CD4-positive, alpha-beta T cell (primary cell): ENCODE results near the gene ANO10. TPM values are rescaled to one million over a fixed set of nuclear protein-coding genes. Genes with fewer than 3 reads are reported as not detected.

ENCODE experiments used
- ATAC-seq: fragments of 200-7000 bp; cut with Tn5 transposase; one replicate; pipeline ENCODE4 v1.10.0; 2022; ENCODE audit warnings: mild to moderate bottlenecking; ENCODE audit not compliant: poor library complexity
- CTCF ChIA-PET: fragments of 350-600 bp; sonication (Branson Sonifier 250); formaldehyde crosslinking; loops from one replicate; lab custom pipeline; 2021; ENCODE audit warnings: antibody characterized with exemption, inconsistent platforms; lab: Charles Lee
- POLR2A ChIA-PET: fragments of 350-600 bp; sonication (Branson Sonifier 250); formaldehyde crosslinking; loops from one replicate; lab custom pipeline; 2021; ENCODE audit warnings: antibody characterized with exemption, inconsistent platforms; lab: Charles Lee
- DNase-seq, 14 experiments: peaks; one replicate each; pipeline ENCODE4 v3.0.0-alpha.2; 2013 to 2020; ENCODE audit warnings: mixed read lengths in 2 of 14
- H3K27ac ChIP-seq, 2 donors: one replicate each; pipeline versions ENCODE4 v1.5.1 to v1.7.0; 2013; ENCODE audit warnings: low read length in 2 of 2, low read depth in 1 of 2, mild to moderate bottlenecking in 1 of 2
- H3K27me3 ChIP-seq, 2 experiments: 1 replicate in 1 of 2; 2 replicates in 1 of 2; pipeline versions ENCODE4 v1.6.1 to v1.7.0; 2013; ENCODE audit warnings: low read length in 2 of 2, control low read depth in 1 of 2, mild to moderate bottlenecking in 1 of 2, moderate library complexity in 1 of 2; ENCODE audit not compliant: insufficient read depth in 2 of 2, control insufficient read depth in 1 of 2
- H3K36me3 ChIP-seq: one replicate; pipeline ENCODE4 v1.6.1; 2013; ENCODE audit warnings: low read length, control low read depth; ENCODE audit not compliant: insufficient read depth
- H3K4me1 ChIP-seq: one replicate; pipeline ENCODE4 v1.6.1; 2013; ENCODE audit warnings: low read length, control low read depth; ENCODE audit not compliant: insufficient read depth
- H3K4me3 ChIP-seq: one replicate; pipeline ENCODE4 v1.5.1; 2013; ENCODE audit warnings: mild to moderate bottlenecking, low read length, moderate library complexity
- H3K9me3 ChIP-seq, 2 experiments: 1 replicate in 1 of 2; 2 replicates in 1 of 2; pipeline versions ENCODE4 v1.6.1 to v1.7.0; 2013; ENCODE audit warnings: low read length in 2 of 2, mild to moderate bottlenecking in 2 of 2, control low read depth in 1 of 2, moderate library complexity in 1 of 2; ENCODE audit not compliant: control insufficient read depth in 1 of 2, insufficient read depth in 1 of 2
- H3K27ac Mint-ChIP-seq: one replicate; pipeline ENCODE4 v1.8.0; 2020; ENCODE audit warnings: mixed read lengths
- H3K27me3 Mint-ChIP-seq: one replicate; pipeline ENCODE4 v1.8.0; 2021; ENCODE audit warnings: mixed read lengths
- H3K36me3 Mint-ChIP-seq: one replicate; pipeline ENCODE4 v1.8.0; 2021; ENCODE audit warnings: low read depth, mixed read lengths
- H3K4me1 Mint-ChIP-seq: one replicate; pipeline ENCODE4 v1.8.0; 2021; ENCODE audit warnings: low read depth, mixed read lengths
- H3K4me3 Mint-ChIP-seq: one replicate; pipeline ENCODE4 v1.8.0; 2020; ENCODE audit warnings: mild to moderate bottlenecking, mixed read lengths
- H3K9me3 Mint-ChIP-seq: one replicate; pipeline ENCODE4 v1.8.0; 2020; ENCODE audit warnings: mixed read lengths
- intact Hi-C, 2 experiments: fragments of 100-400 bp; cut with DNase I in 1 of 2; cut with micrococcal nuclease in 1 of 2; formaldehyde crosslinking; loops; one replicate each; pipeline versions ENCODE4 v1.15.1 to v1.9.0; 2023 to 2025; cut with DNase I, micrococcal nuclease
- total RNA-seq, 174 experiments: library from RNA in 2 of 174; stranded (reverse) in 2 of 174; gene quantifications; one replicate each; pipeline ENCODE4 v1.2.3 and lab custom pipeline; 2021 to 2026
- TF ChIP-seq, protein P1 (sequence below): fragments of 200-600 bp; IDR thresholded peaks from one replicate; pipeline ENCODE4 v1.8.0; 2022; ENCODE audit warnings: antibody characterized with exemption, mild to moderate bottlenecking

The ANO10 gene
- total RNA-seq, 2 experiments from 2014 or later: 6.9 to 8.0 TPM

DNA sequence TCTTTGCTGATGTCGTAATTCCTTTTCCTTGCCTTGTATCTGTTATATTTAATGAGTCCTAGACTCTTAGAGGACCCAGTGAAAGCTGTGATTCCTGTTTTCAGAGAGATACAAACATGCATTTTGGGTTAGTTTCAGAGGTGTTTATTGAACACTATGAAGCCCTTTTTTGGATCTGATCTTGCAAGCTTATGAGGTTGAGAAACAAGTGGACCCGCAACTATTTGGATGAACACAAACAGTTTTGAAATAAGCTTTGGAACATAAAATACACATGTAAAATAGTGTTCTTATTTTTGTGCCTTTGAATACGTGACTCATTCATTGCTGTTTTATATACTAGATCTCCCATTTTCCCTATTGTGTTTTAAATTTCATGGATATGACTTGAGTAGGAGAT lies 302.0 kb downstream of the ANO10 start:
- Histone ChIP-seq H3K27me3 (no peaks in the 10 kb centered on the region), H3K4me1 (peaks cover 40% of the 10 kb centered on the region), H3K27ac (no peak overlapping the region), H3K9me3 (no peaks in the 10 kb centered on the region), H3K36me3 (peaks cover 26% of the 10 kb centered on the region), H3K4me3 (no peak overlapping the region)
- Mint-ChIP-seq H3K4me1 (peaks cover 97% of the 10 kb centered on the region), H3K4me3 (peak overlapping the region; percentile 59), H3K9me3 (no peaks in the 10 kb centered on the region), H3K27ac (peak overlapping the region; percentile 59), H3K36me3 (peaks cover 86% of the 10 kb centered on the region), H3K27me3 (no peaks in the 10 kb centered on the region)
- TF ChIP-seq, protein P1, sequence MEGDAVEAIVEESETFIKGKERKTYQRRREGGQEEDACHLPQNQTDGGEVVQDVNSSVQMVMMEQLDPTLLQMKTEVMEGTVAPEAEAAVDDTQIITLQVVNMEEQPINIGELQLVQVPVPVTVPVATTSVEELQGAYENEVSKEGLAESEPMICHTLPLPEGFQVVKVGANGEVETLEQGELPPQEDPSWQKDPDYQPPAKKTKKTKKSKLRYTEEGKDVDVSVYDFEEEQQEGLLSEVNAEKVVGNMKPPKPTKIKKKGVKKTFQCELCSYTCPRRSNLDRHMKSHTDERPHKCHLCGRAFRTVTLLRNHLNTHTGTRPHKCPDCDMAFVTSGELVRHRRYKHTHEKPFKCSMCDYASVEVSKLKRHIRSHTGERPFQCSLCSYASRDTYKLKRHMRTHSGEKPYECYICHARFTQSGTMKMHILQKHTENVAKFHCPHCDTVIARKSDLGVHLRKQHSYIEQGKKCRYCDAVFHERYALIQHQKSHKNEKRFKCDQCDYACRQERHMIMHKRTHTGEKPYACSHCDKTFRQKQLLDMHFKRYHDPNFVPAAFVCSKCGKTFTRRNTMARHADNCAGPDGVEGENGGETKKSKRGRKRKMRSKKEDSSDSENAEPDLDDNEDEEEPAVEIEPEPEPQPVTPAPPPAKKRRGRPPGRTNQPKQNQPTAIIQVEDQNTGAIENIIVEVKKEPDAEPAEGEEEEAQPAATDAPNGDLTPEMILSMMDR: no peak
- ATAC-seq (no peak), DNase-seq (no peak)
- intact Hi-C loops: no loop called here
- ChIA-PET CTCF (interaction anchor here (1.2 to 2.3 kb wide), 2 partner anchors 23 to 70 kb away, joined by 3 to 8 read pairs; no protein-coding TSS in a partner anchor), POLR2A (interaction anchor here (1.0 to 2.7 kb wide), 3 partner anchors 12 to 27 kb away, joined by 3 to 11 read pairs (median 6); no protein-coding TSS in a partner anchor)

DNA sequence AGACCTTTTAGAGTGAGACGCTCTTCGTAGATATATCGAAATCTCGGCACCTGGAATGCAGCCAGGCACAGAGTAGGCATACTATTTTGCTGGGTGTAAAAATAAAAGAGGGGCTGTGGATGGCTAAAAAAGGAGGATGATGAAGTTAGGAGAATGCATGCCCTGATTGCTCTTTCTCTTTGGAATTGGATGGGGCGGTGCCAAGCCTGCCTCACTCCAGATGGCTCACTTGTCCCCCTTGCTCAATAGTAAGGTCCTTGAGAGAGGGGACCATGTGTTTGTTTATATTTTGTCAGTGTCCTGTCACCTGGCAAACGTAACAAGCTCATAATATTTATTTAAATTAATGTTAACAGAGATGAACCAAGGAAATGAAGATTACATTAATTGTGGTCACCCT lies 302.4 kb downstream of the ANO10 start:
- H3K9me3 Mint-ChIP-seq: no peaks in the 10 kb centered on the region
- H3K27me3 Mint-ChIP-seq: no peaks in the 10 kb centered on the region
- Histone ChIP-seq H3K27ac (no peak overlapping the region), H3K36me3 (peaks cover 29% of the 10 kb centered on the region), H3K4me1 (peaks cover 42% of the 10 kb centered on the region), H3K4me3 (no peak overlapping the region), H3K9me3 (no peaks in the 10 kb centered on the region), H3K27me3 (no peaks in the 10 kb centered on the region)
- peaks cover 97% of the 10 kb centered on the region for H3K4me1 Mint-ChIP-seq
- ATAC-seq (no peak), DNase-seq (no peak)
- ChIA-PET CTCF (interaction anchor here (1.2 to 2.3 kb wide), 2 partner anchors 22 to 70 kb away, joined by 3 to 8 read pairs; no protein-coding TSS in a partner anchor), POLR2A (interaction anchor here (1.0 kb wide), 1 partner anchor 22 kb away, joined by 6 read pairs; no protein-coding TSS in a partner anchor)
- TF ChIP-seq, protein P1: no peak
- H3K27ac Mint-ChIP-seq: peak overlapping the region; percentile 59
- H3K36me3 Mint-ChIP-seq: peaks cover 88% of the 10 kb centered on the region
- intact Hi-C loops: no loop called here
- no peak overlapping the region for H3K4me3 Mint-ChIP-seq

DNA sequence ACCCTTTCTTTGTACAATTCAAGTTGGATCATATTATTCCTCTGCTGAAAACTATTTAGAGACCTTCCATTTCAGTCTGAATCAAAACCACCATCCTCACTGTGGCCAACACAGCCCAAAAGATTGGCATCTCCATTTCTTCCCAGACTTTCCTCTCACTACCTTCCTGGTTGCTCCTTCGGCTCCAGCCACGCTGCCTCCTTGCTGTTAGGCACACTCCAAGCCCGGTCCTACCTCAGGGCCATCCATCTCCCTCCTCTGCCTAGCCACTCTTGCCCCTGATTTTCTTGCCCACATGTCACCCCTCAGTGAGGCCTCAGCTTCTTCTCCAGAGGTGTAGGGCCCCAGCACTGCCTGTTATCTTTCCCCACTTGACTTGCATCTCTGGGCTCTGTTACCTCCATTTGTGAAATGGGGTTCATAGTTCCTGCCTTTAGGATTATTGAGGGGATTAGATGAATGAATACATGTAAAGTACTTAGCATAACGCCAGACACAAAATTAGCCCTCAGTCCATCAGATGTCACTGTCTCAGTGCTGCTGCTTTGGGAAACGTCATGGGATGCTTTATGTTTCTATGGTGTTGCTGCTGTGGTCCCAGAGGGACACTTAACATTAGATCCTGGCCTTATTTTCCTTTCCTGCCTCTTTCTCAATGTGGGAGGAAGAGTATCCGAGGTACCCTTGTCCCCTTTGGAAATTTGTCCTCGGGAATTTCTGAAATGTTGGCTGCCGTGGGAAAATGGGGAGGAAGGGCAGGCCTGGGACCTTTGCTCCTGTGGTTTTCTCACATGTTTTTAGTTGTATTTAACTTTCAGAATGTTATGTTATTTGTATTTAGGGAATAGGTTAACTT lies 304.1 kb downstream of the ANO10 start:
- TF ChIP-seq, protein P1: no peak
- H3K27ac Mint-ChIP-seq: peak overlapping the region; percentile 57
- peaks cover 95% of the 10 kb centered on the region for H3K4me1 Mint-ChIP-seq
- POLR2A ChIA-PET: no interaction called here
- no peaks in the 10 kb centered on the region for H3K9me3 Mint-ChIP-seq
- peak overlapping the region; percentile 69 for H3K4me3 Mint-ChIP-seq
- Histone ChIP-seq H3K27ac (no peak overlapping the region), H3K27me3 (no peaks in the 10 kb centered on the region), H3K36me3 (peaks cover 37% of the 10 kb centered on the region), H3K4me1 (peaks cover 38% of the 10 kb centered on the region), H3K9me3 (no peaks in the 10 kb centered on the region), H3K4me3 (no peak overlapping the region)
- intact Hi-C loops: no loop called here
- CTCF ChIA-PET: interaction anchor here (1.7 kb wide), 1 partner anchor 21 kb away, joined by 4 read pairs; no protein-coding TSS in a partner anchor
- H3K36me3 Mint-ChIP-seq: peaks cover 90% of the 10 kb centered on the region
- H3K27me3 Mint-ChIP-seq: no peaks in the 10 kb centered on the region
- ATAC-seq (peak; percentile 21), DNase-seq (no peak)
